Kidney capillary endothelial cell (primary cell): ENCODE measurements around the gene C5.

Source experiments
- DNase-seq: peaks from one replicate; pipeline ENCODE4 v3.0.0-alpha.2; 2018; ENCODE audit warnings: low spot score

The C5 gene

DNA sequence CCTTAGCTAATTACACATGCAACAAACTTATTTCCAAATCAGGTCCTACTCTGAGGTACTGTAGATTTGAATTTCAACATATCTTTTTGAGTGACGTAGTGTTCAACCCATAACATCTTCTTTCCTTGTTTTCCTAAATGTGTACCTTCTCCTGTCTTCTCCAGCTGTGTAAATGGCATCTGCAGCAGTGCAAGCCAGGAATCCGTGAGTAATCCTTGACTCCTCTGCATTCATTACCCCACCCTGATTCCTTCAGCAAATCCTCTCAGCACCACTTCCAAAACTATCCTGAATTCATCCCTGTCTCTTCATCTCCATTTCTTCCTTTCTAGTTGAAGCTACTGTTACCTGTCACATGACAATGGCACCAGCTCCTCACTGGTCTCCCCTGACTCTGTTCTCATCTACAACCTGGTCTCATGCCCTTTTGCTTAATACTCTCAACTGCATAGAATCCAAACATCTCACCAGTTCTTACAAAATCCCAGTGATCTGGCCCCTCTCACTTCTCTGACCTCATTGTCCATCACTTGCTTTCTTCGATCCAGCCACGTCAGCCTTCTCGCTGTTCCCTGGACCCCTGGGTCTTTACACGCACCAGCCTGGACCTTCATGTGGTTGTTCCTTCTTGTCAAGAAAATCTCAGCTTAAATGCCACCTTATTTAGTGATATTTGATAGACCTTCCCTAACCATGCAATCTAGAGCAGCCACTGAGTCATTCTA is 108.9 kb downstream of the C5 start:
- no peak for DNase-seq

DNA sequence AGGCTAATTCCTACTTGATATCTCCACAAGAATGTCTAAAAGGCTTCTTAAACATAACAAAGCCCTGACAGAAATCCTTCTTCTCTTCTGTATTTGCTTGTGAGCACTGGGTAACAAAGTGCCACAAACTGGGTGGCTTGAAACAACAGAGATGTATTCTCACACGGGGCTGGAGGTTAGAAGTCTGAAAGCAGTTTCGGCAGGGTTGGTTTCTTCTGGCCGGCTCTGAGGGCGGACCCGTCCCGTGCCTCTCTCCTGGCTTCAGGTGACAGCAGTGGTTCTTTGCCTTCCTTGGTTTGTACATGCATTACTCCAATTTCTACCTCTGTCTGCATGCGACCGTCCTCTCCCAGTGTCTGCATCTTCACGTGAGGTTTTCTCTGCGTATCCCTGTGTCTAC is 109.5 kb downstream of the C5 start:
- no peak for DNase-seq

DNA sequence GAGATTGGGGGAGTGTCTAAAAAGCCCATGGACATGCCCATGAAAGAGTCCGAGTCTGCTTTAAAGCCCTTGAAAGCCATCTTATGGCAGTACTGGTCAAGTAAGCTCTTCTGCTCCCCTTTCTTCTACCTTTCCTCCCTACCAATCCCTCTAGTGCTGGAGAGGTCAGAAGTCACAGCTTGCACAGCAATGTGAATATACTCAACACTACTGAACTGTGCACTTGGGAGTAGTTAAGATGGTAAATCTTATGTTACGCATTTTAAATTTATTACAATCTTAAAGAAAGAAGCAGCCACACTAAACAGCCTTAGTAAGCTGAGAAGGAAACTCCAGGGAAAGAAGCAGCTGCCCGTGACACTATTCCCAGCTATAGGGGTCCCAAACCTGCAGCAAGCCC is 111.2 kb downstream of the C5 start:
- DNase-seq: no peak

DNA sequence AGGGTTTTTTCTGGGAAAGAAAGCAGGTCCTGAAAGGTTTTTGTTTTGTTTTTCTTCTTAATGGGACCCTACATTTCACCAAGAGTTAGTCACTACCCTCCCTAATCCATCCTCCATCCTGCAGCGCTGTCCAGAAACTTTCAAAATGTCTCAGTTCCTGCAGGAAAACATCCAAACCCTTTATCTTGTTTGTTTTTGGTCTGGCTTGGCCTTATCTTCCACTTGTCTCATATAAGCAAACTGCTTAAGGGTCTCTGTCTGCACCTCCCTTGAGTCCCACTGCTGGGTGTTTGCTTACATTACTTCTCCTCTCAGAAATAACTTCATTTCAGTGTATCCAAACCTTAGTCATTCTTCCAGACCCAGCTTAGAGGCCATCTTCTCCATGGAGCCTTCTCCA is 112.5 kb downstream of the C5 start:
- DNase-seq: no peak

DNA sequence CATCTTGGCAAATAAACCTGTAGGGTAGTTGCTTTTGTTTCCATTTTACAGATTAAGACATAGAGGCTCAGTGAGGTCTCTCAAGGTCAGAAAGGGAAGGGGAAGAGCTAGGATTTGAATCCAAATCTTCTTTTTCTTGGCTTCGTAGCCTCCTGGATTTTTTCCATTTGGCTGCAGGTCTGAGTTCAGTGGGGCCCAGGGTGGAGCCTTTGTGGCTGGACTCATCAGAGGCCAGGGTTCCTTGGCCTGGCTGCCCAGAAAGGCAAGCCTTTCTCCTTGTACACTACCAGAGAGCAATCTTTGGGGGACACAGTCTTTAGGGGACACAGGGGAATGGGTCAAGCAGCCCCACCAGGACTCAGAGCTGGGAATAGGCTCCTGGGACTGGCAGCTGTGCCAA is 112.9 kb downstream of the C5 start:
- DNase-seq: no peak

DNA sequence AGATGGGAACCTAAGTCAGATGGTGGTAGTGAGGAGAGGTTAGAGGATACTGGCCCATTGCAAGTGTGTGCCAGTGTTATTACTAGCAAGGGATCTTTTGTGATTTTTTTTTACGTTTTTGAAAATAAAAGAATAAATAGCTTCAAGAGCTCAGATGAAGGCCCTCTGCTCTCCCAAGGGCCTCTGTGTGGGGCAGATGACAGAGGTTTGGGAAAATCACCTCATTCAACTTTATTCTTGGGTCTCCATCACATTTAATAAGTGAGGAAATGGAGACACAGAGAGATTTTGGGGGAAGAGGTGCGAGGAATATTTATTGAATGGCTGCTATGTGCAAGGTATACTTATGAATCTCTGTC is 113.3 kb downstream of the C5 start:
- no peak for DNase-seq

DNA sequence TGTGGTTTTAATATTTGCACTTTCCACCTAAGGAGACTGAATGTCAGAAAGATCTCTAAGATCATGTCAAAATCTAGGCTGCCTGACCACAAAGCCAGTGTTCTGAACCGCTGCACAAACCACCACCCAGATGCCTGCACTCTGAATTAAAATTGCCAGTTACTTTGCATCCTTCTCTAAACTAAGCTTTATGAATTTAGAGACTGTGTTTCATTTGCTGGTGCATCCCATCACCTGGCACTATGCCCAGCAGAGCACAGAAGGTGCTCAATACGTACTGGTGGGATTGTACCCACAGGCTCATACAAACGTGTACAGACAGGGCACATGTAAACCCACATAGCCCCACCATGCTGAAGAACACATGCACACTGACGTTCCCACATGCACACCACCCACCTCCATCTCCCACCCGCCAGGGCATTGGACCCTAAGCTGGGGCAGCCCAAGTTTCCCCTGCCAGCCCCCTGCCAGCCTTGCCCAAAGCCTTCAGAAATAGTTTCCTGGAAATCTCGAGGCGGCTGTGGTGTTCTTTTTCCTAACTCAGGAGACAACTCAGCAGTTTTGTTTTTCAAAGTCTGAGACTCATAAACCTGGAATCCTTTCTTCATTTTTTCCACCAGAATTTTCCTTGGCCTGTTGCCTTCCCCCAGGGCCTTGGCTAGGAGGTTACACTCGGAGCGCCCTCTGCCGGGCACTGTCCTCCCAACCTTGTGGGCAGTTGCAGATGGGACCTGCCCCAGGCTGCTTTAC is 113.9 kb downstream of the C5 start:
- peak; percentile 87 for DNase-seq

DNA sequence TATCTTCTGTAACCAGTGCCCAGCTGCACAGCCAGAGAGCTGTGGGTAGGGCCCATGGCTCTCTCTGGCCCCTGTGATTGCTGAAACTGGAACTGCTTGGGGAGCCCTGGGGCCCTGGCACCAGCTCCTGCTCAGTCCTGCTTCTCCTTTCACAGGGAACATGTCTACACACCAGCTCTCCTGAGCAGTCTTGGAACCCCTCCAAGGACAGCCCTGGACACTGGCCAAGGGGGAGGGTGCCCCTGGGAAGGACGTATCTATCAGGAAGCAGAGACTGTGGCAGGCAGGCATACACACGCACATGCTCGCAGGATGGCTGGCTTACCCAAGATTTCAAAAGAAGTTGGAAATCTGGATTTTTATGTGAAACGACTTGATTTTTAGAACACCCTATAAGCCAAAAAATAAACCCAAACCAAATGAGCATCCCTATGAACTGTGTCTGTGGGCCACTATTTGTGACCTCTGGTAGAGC is 114.7 kb downstream of the C5 start:
- DNase-seq: peak; percentile 87

DNA sequence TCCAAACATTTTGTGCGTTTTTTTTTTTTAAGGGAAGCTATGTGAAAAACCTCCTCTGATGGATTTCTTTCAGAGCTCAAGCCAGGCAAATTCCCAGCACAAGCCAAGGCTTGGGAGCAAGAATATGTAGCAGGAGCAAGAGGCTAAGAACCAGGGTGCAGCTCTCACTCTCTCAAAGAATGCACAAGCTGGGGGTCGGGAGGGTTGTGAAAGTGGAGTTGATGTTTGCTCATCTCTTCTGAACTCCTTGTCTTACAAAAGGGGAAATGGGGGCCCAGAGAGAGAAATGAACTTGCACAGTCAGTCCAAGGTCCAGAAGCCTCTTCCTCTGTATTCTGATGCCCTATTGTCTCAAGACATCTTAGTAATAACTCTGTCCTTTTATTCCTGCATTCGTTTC is 115.8 kb downstream of the C5 start:
- DNase-seq: no peak

DNA sequence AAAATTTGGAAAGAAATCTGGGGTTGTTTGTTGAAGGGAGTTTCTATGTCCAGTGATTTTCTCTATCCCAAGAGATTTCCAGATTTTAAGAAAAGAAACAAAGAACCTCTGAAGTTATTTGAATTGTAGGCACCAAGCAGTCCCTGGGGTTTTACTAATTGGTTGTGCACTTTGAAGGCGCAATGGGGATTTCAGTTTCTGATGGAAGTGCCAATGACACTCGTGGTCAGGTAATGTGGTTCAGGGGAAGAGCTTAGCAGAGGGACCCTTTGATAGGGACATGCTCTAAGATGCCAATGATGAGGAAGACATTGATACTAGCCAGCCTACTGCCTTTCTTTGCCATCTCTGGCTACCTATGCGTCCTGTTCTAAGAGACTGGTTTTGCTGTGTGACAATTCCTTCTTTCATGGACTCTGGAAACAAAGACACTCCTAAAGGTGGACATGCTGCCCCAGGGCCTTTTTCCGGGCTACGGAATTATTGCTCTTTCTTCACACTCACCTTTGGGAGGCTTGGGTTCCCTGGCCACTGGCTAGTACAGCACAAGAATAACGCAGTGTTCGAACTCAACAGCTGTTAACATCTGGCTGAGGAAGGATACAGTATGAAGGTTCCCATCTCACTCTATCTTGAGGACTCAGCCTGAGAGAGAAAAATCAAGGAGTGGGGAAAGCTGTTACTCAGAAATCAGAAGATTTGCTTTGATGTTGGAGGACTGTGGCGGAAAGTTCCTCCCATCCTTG is 116.6 kb downstream of the C5 start:
- no peak for DNase-seq

DNA sequence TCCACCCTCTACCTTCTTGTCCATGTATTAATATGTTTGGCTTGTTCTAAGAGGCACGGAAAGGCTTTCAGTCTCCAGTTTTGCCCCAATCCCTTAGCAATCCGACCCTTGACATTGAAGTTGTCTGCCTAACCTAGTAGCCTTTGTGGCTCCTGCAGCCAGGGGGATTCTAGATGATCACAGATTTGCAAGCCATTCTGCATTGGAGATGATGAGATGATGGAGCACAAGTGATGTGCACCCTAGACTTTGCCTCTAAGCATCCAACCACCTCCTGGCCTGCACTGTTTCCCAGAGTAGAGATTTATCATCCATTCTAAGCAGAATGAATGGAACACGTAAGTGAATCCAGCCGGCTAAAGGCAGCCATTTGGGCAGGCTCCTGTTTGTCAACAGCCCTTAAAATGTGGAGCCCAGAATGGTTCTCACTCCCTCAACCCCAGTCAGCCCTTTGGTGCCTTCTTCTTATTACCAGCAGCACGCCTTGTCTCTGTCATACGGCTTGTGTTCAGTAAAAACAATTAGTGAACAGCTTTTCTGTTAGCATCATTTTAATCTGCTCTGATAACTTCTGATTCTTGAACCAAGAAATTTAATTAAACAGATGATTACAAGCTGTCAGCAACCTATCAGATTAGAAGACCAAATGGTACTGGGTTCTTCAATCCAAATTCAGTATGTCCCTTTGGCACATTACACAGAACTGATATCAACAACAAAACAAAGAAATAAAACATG is 117.8 kb downstream of the C5 start:
- DNase-seq: no peak

DNA sequence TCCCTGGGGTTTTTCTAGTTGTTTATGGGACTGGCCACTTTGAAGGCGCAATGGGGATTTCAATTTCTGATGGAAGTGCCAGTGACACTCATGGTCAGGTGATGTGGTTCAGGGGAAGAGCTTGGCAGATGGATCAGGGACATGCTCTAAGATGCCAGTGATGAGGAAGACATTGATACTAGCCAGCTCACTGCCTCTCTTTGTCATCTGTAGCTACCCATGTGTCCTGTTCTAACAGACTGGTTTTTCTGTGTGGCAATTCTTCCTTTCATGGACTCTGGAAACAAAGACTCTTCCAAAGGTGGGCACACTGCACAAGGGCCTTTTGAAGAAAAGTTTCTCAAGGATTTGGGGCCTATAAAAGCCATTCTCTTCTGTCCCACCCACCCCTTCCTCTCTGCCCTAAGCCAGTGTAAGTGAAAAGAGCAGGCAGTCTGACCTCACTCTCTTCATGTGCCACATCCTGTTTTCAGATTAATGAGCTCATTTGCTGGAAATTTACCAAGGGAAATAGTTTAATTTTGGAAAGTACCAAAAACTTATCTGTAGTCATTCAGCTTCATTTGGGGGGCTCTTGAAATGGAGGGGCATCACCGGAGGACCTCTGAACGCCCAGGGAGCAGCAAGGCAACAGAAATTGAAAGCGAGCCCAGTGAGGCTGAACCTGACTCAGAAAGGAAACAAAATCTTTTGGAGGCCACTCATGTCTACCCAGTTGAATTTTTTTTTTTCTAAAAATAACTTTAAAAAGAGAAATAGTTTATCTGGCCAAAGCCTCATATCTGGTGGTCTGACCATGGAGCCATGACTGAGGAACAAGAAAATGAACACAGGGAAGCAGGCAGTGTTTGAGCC is 118.6 kb downstream of the C5 start:
- peak; percentile 79 for DNase-seq

DNA sequence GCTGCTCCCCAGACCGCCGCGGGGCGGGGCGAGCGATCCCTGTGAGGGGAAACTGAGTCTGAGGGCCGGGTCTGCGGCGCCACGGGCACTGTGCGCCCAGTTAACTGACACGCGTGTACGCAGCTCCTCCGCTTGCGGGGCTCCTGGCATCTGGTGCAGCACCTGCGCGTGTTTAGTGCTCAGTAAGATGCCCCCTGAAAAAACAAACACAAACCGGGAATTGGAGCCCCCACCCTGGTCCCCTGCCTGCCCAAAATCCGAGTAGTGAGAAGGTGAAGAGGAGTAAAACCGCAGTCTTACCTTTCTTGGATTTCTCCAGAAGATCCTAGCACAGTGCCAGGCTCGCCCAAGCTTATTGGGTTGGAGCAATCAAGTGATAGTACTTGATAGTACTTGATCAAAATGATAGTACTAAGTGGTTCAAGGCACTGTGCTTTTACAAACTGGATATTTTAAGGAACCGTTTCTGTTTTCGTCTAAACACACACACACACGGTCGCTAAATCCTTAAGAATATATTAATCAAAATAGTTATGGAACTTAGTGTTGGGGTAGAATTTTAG is 120.8 kb downstream of the C5 start:
- no peak for DNase-seq

DNA sequence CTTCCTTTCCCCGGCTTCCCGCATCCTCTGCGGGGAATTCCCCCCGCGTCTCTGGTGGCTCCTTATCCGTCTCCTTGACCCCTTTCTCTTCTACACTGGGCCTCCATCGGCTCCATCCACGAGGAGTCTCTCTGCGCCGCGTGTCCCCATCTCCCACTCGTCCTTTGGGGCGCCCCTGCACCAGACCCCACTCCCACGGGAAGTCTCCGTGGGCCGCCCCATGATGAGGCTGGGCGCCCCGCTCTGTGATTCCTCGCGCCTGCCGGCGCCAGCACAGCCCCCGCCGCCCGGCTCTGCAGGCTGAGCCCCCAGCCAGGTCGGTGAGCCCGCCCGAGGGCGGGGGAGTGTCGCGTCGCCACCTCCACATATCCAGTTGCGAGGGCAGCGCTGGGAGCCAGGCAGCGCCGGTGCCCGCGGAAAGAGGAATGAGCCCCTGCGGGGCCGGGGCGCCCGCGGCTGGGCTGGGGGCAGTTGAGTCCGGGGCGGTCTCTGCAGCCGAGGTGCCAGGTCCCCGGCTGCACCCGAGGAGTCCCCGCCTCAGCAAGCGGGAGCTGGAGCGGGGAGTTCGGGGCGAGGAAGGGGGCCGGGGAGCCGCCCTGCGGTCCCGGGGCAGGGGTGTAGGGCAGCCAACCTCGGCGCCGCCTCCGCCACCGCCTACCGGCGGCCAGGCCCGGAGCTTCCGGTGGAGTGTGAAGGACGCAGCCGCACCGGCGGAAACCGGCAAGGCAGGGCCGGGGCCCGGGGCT is 121.4 kb downstream of the C5 start:
- peak; percentile 42 for DNase-seq

DNA sequence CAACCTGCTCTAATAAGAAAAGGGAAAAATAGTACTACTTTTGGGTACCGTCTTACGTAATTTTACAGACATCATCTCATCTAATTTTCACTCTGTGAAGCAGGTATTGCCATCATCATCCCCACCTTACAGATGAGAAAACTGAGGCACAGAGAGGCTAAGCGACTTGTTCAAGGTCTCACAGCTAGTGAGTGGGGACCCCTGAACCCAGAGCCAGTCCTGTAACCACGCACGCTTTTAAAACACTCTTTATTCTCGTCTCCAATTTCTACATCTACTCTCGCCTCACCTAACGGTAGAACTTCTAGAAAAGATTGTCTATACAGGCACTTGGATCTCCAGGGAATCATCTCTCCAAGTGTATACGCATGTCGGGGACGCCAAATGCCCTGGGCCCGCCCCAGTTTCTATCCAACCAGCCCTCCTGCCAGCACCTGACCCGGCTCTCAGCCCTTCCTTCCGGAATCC is 122.0 kb downstream of the C5 start:
- DNase-seq: peak; percentile 22

DNA sequence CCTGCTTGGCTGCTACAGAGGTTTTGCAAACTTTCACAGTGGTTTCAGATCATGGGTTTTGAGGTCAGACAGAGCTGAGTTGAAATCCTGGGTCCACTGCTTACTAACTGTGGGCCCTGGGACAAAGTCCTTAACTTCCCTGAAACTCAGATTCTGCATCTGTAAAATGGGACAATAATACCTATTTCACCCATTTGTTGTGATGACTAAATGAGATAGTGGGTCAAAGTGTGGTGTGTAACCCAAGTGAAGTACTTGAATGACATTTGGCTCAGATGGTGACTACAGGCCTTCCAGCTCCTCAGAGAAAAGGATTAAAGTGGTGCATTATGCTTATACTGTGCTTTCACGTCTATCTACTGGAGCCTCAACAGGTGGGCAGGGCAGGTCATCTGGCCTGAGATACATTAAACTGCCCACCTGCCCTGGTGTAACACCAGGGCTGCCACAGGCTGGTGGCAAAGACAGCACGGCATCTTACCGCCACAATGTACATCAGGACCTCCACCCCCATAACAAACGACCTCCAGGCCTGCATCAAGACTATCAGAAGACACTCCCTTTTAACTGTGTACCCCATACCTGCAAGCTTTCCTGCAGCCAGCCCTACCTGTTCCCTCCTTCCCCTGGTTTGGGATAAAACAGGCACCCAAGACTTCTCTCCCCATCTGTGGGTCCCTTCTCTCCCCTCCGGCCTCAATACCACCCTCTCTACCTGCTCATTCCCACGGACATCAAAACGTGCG is 122.6 kb downstream of the C5 start:
- DNase-seq: no peak

DNA sequence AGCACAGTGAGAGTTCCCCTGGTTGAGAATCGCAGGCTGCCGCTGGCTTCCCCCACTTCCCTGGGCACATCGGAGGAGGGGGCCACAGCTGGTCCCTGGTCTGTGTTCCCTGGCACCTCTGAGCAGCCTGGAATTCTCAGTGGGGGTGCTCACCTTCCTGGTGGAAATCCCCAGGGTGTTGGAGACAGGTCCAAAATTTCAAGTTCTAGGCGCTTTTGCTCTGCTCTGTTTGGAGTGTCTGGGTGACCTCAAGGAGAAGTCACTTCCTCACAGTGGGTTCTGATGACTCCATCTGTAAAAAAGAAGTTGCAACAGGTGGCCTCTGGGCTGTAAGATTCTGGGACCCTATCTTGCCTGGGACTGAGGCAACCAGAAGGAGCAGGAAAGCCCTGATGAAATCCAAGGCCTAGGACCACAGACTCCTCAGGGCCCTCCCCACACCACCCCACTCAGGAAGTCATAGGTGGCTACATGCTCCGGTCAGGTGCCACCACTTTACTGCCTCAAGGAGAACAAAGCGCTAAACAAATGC is 123.6 kb downstream of the C5 start, which contains the start of gene TRAF1:
TSS of gene TRAF1 (minus strand) at position 400 of the 532 bp plus-strand sequence. CDS start 721 bp downstream, outside the sequence.
- no peak for DNase-seq

DNA sequence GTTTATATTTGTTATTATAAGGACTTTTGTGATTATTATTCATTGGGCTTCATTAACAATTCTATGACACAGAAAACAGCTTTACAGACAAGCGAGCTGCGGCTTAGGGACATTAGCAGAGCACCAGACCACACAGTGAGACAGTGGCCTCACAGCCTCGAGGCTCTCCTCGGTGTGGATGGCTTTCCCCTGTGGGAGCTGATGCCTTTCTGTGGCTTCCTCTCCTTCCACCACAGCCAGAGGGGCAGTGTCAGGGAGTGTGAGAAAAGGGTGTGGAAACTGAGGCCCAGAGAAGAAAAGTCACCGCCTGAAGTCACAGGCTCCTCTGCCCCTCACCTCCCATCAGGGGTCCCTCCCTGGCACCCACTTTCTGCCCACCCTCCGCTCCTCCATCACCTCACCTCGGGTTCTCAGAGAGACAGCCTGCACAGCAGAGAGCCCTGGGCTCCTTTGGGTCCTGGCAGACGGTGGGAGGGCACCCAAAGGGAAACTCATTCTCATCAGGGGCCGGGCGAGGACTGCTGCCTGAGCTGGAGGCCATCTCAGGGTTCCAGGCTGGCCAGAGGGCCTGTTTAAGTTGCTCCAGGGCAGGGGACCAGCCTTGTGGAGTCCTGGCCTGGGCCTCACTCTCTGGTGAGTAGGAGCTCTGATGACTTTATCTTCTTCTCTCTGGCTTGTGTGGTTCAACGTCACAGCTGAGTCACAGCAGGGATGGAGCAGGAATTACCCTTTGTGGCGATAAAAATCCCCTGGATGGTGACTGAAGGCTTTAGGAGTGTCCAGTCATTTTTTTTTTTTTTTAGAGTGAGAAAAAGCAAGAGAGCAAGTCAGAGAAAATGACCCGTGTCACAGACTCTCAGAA is 124.3 kb downstream of the C5 start:
- DNase-seq: peak; percentile 21
